HG02943 (cell line): ENCODE results near the gene PFKFB4.
"Not testable (repeated sequence)": the region's sequence is repeated elsewhere in the genome, so short reads cannot be mapped to it uniquely, and the experiment has no call there.

Source experiments
- ATAC-seq: cut with Tn5 transposase; IDR thresholded peaks from one replicate; pipeline ENCODE4 v1.9.1; 2021; ENCODE audit warnings: mild to moderate bottlenecking, low read depth, moderate library complexity; ENCODE audit not compliant: unreplicated experiment

Gene PFKFB4

GRCh38 chr3:48503401-48504050 is 53.1 kb downstream of the PFKFB4 start:
- ATAC-seq, result no peak

GRCh38 chr3:48502728-48503168 is 53.9 kb downstream of the PFKFB4 start:
- ATAC-seq, result no peak

- ATAC-seq, result no peak
These were observed 54.5 kb downstream of the PFKFB4 start for GRCh38 chr3:48502121-48502520.

- no peak for ATAC-seq
These were observed 55.4 kb downstream of the PFKFB4 start for GRCh38 chr3:48501196-48501595.

- no peak for ATAC-seq
These were observed 55.9 kb downstream of the PFKFB4 start for GRCh38 chr3:48500656-48501055.

GRCh38 chr3:48493203-48493501 is 63.5 kb downstream of the PFKFB4 start:
- no peak for ATAC-seq

GRCh38 chr3:48492461-48493202 is 64.0 kb downstream of the PFKFB4 start:
- ATAC-seq, result no peak

- no peak for ATAC-seq
These were observed 69.7 kb downstream of the PFKFB4 start for GRCh38 chr3:48486952-48487351.

GRCh38 chr3:48482822-48483221 is 73.8 kb downstream of the PFKFB4 start:
- not testable (repeated sequence) for ATAC-seq

- not testable (repeated sequence) for ATAC-seq
These were observed 75.7 kb downstream of the PFKFB4 start for GRCh38 chr3:48480891-48481290.

- ATAC-seq, result no peak
These were observed 77.7 kb downstream of the PFKFB4 start for GRCh38 chr3:48478626-48479555.

- no peak for ATAC-seq
These were observed 78.6 kb downstream of the PFKFB4 start for GRCh38 chr3:48477959-48478520.

GRCh38 chr3:48476426-48477053 is 80.1 kb downstream of the PFKFB4 start:
- ATAC-seq, result no peak

GRCh38 chr3:48475188-48475587 is 81.4 kb downstream of the PFKFB4 start:
- no peak for ATAC-seq

GRCh38 chr3:48474619-48475018 is 82.0 kb downstream of the PFKFB4 start:
- ATAC-seq, result no peak

- ATAC-seq, result not testable (repeated sequence)
These were observed 82.6 kb downstream of the PFKFB4 start for GRCh38 chr3:48474031-48474430.

- ATAC-seq, result no peak
These were observed 83.0 kb downstream of the PFKFB4 start for GRCh38 chr3:48473617-48473952.

- ATAC-seq, result peak; percentile 79
These were observed 83.5 kb downstream of the PFKFB4 start for GRCh38 chr3:48472923-48473616.

GRCh38 chr3:48472673-48472922 is 84.0 kb downstream of the PFKFB4 start:
- ATAC-seq, result peak; percentile 15

- ATAC-seq, result no peak
These were observed 86.3 kb downstream of the PFKFB4 start for GRCh38 chr3:48470286-48470685.
